Body of pancreas (tissue), 4 donors: ENCODE results near the gene TGFB2. TPM values are rescaled to one million over a fixed set of nuclear protein-coding genes. Genes with fewer than 3 reads are reported as not detected.
A peak's percentile ranks its signal among the peaks of the same experiment; 100 is the strongest.

ENCODE experiments used
- ATAC-seq: fragments of 150-250 bp; one replicate; pipeline ENCODE4 v1.9.1; 2016
- DNase-seq, 4 donors: peaks; one replicate each; pipeline ENCODE4 v3.0.0-alpha.2; 2019
- H3K27ac ChIP-seq, 4 donors: fragments of 200-600 bp; sonication (generic); 1 replicate in 3 of 4; 2 replicates in 1 of 4; pipeline versions ENCODE4 v1.5.1 to v1.6.1; 2016 to 2019; ENCODE audit warnings: mild to moderate bottlenecking in 1 of 4, mixed read lengths in 1 of 4, moderate library complexity in 1 of 4
- H3K27me3 ChIP-seq, 2 donors: fragments of 200-600 bp; sonication (generic); one replicate each; pipeline ENCODE4 v1.6.0; 2016; ENCODE audit warnings: mild to moderate bottlenecking in 1 of 2
- H3K36me3 ChIP-seq, 2 donors: fragments of 200-600 bp; sonication (generic); replicated peaks in 1 of 2; 2 replicates each; pipeline ENCODE4 v1.5.1; 2016; ENCODE audit warnings: low read depth in 2 of 2; ENCODE audit not compliant: insufficient read depth in 1 of 2
- H3K4me1 ChIP-seq: fragments of 200-600 bp; sonication (generic); one replicate; pipeline ENCODE4 v1.6.0; 2016
- H3K4me3 ChIP-seq, 2 donors: fragments of 200-600 bp; sonication (generic); 1 replicate in 1 of 2; 2 replicates in 1 of 2; pipeline ENCODE4 v1.5.1; 2016 to 2019
- H3K9me3 ChIP-seq, 3 donors: fragments of 200-600 bp; sonication (generic); 1 replicate in 2 of 3; 2 replicates in 1 of 3; pipeline ENCODE4 v1.5.1; 2016
- CTCF ChIP-seq, 7 experiments: fragments of 450-650 bp in 4 of 7; fragments of 200-600 bp in 3 of 7; sonication (generic) in 3 of 7; IDR thresholded peaks; one replicate each; pipeline ENCODE4 v1.5.1; 2016 to 2019; ENCODE audit warnings: antibody characterized with exemption in 7 of 7
- POLR2A ChIP-seq, 3 donors: fragments of 450-650 bp; IDR thresholded peaks; one replicate each; pipeline ENCODE4 v1.6.1; 2016; ENCODE audit warnings: antibody characterized with exemption in 3 of 3, mild to moderate bottlenecking in 2 of 3
- WGBS, 2 donors: methylation state at CpG; one replicate each; pipeline ENCODE4 v1.1.5; 2017; 5-methylcytosine and 5-hydroxymethylcytosine counted together
- intact Hi-C: fragments of 100-400 bp; cut with DNase I; formaldehyde crosslinking; loops from one replicate; pipeline ENCODE4 v1.15.1; 2023
- total RNA-seq, 2 donors: library from RNA; depleted of rRNA; stranded (reverse); fragments of >200 nt; gene quantifications; one replicate each; pipeline ENCODE4 v1.1.0, GENCODE V29; 2016

Gene TGFB2
- total RNA-seq, 2 donors from 2014 or later: 4.3 to 4.9 TPM

- Histone ChIP-seq H3K27ac (no peak overlapping the region), H3K27me3 (no peaks in the 10 kb centered on the region), H3K4me1 (peaks cover 5% of the 10 kb centered on the region), H3K9me3 (no peaks in the 10 kb centered on the region), H3K36me3 (no peaks in the 10 kb centered on the region), H3K4me3 (no peak overlapping the region)
- ATAC-seq (no peak), DNase-seq (no peak)
- TF ChIP-seq POLR2A (IDR thresholded peaks at IDR 0.05) (no peak), CTCF (IDR thresholded peaks at IDR 0.05) (no peak)
- 90 to 91% methylated on average over 15 of the region's 15 CpGs for WGBS, 2 donors
- intact Hi-C loops: no loop called here
Observed at GRCh38 chr1:218365226-218365999, 20.3 kb downstream of the TGFB2 start.

GRCh38 chr1:218366322-218367052, 21.4 kb downstream of the TGFB2 start:
- 58 to 70% methylated on average over 5 of the region's 5 CpGs for WGBS, 2 donors
- Histone ChIP-seq H3K36me3 (no peaks in the 10 kb centered on the region), H3K4me3 (no peak overlapping the region), H3K9me3 (no peaks in the 10 kb centered on the region), H3K27me3 (no peaks in the 10 kb centered on the region), H3K27ac (peak overlapping the region in 2 of 4 donors; percentile 50 to 52), H3K4me1 (peaks cover 5% of the 10 kb centered on the region)
- ATAC-seq (no peak), DNase-seq (no peak)
- TF ChIP-seq POLR2A (IDR thresholded peaks at IDR 0.05): no peak
- no peak for TF ChIP-seq CTCF (IDR thresholded peaks at IDR 0.05)
- intact Hi-C loops: no loop called here

- Histone ChIP-seq H3K9me3 (no peaks in the 10 kb centered on the region), H3K4me3 (no peak overlapping the region), H3K4me1 (peaks cover 11% of the 10 kb centered on the region), H3K27ac (peak overlapping the region in 2 of 4 donors; percentile 50 to 52), H3K27me3 (no peaks in the 10 kb centered on the region), H3K36me3 (no peaks in the 10 kb centered on the region)
- no peak for TF ChIP-seq CTCF (IDR thresholded peaks at IDR 0.05)
- no peak for TF ChIP-seq POLR2A (IDR thresholded peaks at IDR 0.05)
- DNase-seq (no peak), ATAC-seq (no peak)
- intact Hi-C loops: no loop called here
- 20 to 25% methylated on average over 4 of the region's 4 CpGs for WGBS, 2 donors
Observed at GRCh38 chr1:218367118-218367517, 22.0 kb downstream of the TGFB2 start.

- Histone ChIP-seq H3K36me3 (no peaks in the 10 kb centered on the region), H3K27ac (no peak overlapping the region), H3K4me3 (no peak overlapping the region), H3K9me3 (no peaks in the 10 kb centered on the region), H3K4me1 (peaks cover 16% of the 10 kb centered on the region), H3K27me3 (no peaks in the 10 kb centered on the region)
- ATAC-seq (no peak), DNase-seq (no peak)
- WGBS, 2 donors: 91 to 93% methylated on average over 7 of the region's 7 CpGs
- intact Hi-C loops: no loop called here
- TF ChIP-seq CTCF (IDR thresholded peaks at IDR 0.05) (no peak), POLR2A (IDR thresholded peaks at IDR 0.05) (no peak)
Observed at GRCh38 chr1:218368686-218369085, 23.6 kb downstream of the TGFB2 start.
